Measurements from ENCODE around the gene ASCC2.

ASCC2 gene

GRCh38 chr22:29750559-29751538 lies 87.2 kb downstream of the ASCC2 start:
- no peak for DNase-seq (ENCODE audit: low spot score)
- in situ Hi-C loops (cut with MboI; ENCODE audit: low sequenced_read_pairs, unreplicated experiment), result no loop called here
- TF ChIP-seq CTCF (IDR thresholded peaks at IDR 0.05; ENCODE audit: borderline replicate concordance, control extremely low read depth, extremely low read depth, insufficient read depth, missing control alignments), result no peak

- no peak for TF ChIP-seq CTCF (IDR thresholded peaks at IDR 0.05; ENCODE audit: borderline replicate concordance, control extremely low read depth, extremely low read depth, insufficient read depth, missing control alignments)
- DNase-seq (ENCODE audit: low spot score), result no peak
- in situ Hi-C loops (cut with MboI; ENCODE audit: low sequenced_read_pairs, unreplicated experiment), result no loop called here
Measured at GRCh38 chr22:29750029-29750428, 88.0 kb downstream of the ASCC2 start.

- in situ Hi-C loops (cut with MboI; ENCODE audit: low sequenced_read_pairs, unreplicated experiment), result no loop called here
- TF ChIP-seq CTCF (IDR thresholded peaks at IDR 0.05; ENCODE audit: borderline replicate concordance, control extremely low read depth, extremely low read depth, insufficient read depth, missing control alignments), result no peak
- no peak for DNase-seq (ENCODE audit: low spot score)
Measured at GRCh38 chr22:29748248-29748893, 89.7 kb downstream of the ASCC2 start.

- in situ Hi-C loops (cut with MboI; ENCODE audit: low sequenced_read_pairs, unreplicated experiment), result no loop called here
- DNase-seq (ENCODE audit: low spot score), result no peak
- TF ChIP-seq CTCF (IDR thresholded peaks at IDR 0.05; ENCODE audit: borderline replicate concordance, control extremely low read depth, extremely low read depth, insufficient read depth, missing control alignments), result no peak
Measured at GRCh38 chr22:29747832-29748231, 90.2 kb downstream of the ASCC2 start.

GRCh38 chr22:29744902-29745301 lies 93.2 kb downstream of the ASCC2 start:
- DNase-seq (ENCODE audit: low spot score), result no peak
- in situ Hi-C loops (cut with MboI; ENCODE audit: low sequenced_read_pairs, unreplicated experiment), result no loop called here
- no peak for TF ChIP-seq CTCF (IDR thresholded peaks at IDR 0.05; ENCODE audit: borderline replicate concordance, control extremely low read depth, extremely low read depth, insufficient read depth, missing control alignments)

- DNase-seq (ENCODE audit: low spot score), result no peak
- in situ Hi-C loops (cut with MboI; ENCODE audit: low sequenced_read_pairs, unreplicated experiment), result no loop called here
- no peak for TF ChIP-seq CTCF (IDR thresholded peaks at IDR 0.05; ENCODE audit: borderline replicate concordance, control extremely low read depth, extremely low read depth, insufficient read depth, missing control alignments)
Measured at GRCh38 chr22:29742326-29742725, 95.7 kb downstream of the ASCC2 start.
